HepG2 (cell line): ENCODE results near the gene UNC5CL. TPM values are rescaled to one million over a fixed set of nuclear protein-coding genes. Genes with fewer than 3 reads are reported as not detected.

ENCODE experiments used
- ATF7-NPFF ChIP-seq: sonication (generic); formaldehyde crosslinking; IDR thresholded peaks from 2 replicates; pipeline ENCODE4 v1.8.1; 2023; ENCODE audit warnings: mild to moderate bottlenecking, low read depth, missing genetic modification reagents, moderate library complexity
- ATM ChIP-seq: fragments of 450-650 bp; IDR thresholded peaks from 2 replicates; pipeline ENCODE4 v1.7.1; 2017; ENCODE audit warnings: mild to moderate bottlenecking, borderline replicate concordance
- EP300 ChIP-seq, 3 experiments: sonication (generic) in 1 of 3; formaldehyde crosslinking in 1 of 3; IDR thresholded peaks; 2 replicates each; pipeline versions ENCODE4 v1.5.1 to v1.6.1; 2011 to 2020; ENCODE audit warnings: low read depth in 2 of 3, low read length in 2 of 3, borderline replicate concordance in 1 of 3, improper control_type of control experiment in 1 of 3, mild to moderate bottlenecking in 1 of 3, missing genetic modification reagents in 1 of 3, moderate library complexity in 1 of 3
- GLI4 ChIP-seq: sonication (generic); formaldehyde crosslinking; IDR thresholded peaks from 2 replicates; pipeline ENCODE4 v1.5.1; 2020; ENCODE audit warnings: missing genetic modification reagents, mild to moderate bottlenecking, moderate library complexity, borderline replicate concordance
- HNF4A ChIP-seq: sonication (generic); formaldehyde crosslinking; IDR thresholded peaks from 2 replicates; pipeline ENCODE4 v1.4.0; 2020; ENCODE audit warnings: missing genetic modification reagents
- KAT7 ChIP-seq: IDR thresholded peaks from 2 replicates; pipeline ENCODE4 v1.6.1; 2018; ENCODE audit warnings: borderline replicate concordance, missing compliant biosample characterization
- MATR3 ChIP-seq: sonication (generic); formaldehyde crosslinking; IDR thresholded peaks from 2 replicates; pipeline ENCODE4 v1.4.0; 2020; ENCODE audit warnings: missing genetic modification reagents
- NFYB ChIP-seq: sonication (generic); formaldehyde crosslinking; IDR thresholded peaks from 2 replicates; pipeline ENCODE4 v1.4.0; 2020; ENCODE audit warnings: missing genetic modification reagents
- NKX3-1 ChIP-seq: sonication (generic); formaldehyde crosslinking; IDR thresholded peaks from 2 replicates; pipeline ENCODE4 v1.5.0; 2020; ENCODE audit warnings: missing genetic modification reagents
- PHF5A ChIP-seq: IDR thresholded peaks from one replicate; pipeline ENCODE4 v1.6.1; 2018; ENCODE audit warnings: low read depth, missing genetic modification reagents; ENCODE audit not compliant: unreplicated experiment
- SOX6 ChIP-seq, 2 experiments: fragments of 450-650 bp in 1 of 2; sonication (generic) in 1 of 2; formaldehyde crosslinking in 1 of 2; IDR thresholded peaks; 2 replicates each; pipeline versions ENCODE4 v1.4.0 to v1.6.1; 2017 to 2020; ENCODE audit warnings: antibody characterized with exemption in 1 of 2, mild to moderate bottlenecking in 1 of 2, missing genetic modification reagents in 1 of 2
- U2AF1 ChIP-seq: fragments of 200-400 bp; formaldehyde crosslinking; optimal IDR thresholded peaks from 2 replicates; pipeline ENCODE3; 2017; ENCODE audit warnings: mild to moderate bottlenecking, low read depth, low read length
- ZNF530 ChIP-seq: sonication (generic); formaldehyde crosslinking; IDR thresholded peaks from 2 replicates; pipeline ENCODE4 v1.5.0; 2020; ENCODE audit warnings: low read depth, mild to moderate bottlenecking, missing genetic modification reagents
- ZNF644 ChIP-seq: IDR thresholded peaks from 2 replicates; pipeline ENCODE4 v1.6.1; 2016; ENCODE audit warnings: low read depth
- ZNF792 ChIP-seq: IDR thresholded peaks from 2 replicates; pipeline ENCODE4 v1.6.1; 2016
- ZSCAN29 ChIP-seq: sonication (generic); formaldehyde crosslinking; conservative IDR thresholded peaks from 2 replicates; pipeline ENCODE4 v1.4.0; 2020; ENCODE audit warnings: mild to moderate bottlenecking, missing genetic modification reagents
- polyA plus RNA-seq, 8 experiments: library from polyadenylated mRNA; depleted of rRNA in 3 of 8; stranded (reverse) in 7 of 8; unstranded in 1 of 8; fragments of >200 nt; fragmentation: Illumina TruSeq in 4 of 8; extraction: Trizol in 4 of 8; gene quantifications; 2 replicates each; pipeline versions ENCODE4 v1.2.1 to v1.2.3, GENCODE V29; 2011 to 2016; ENCODE audit warnings: low read depth in 4 of 8, missing spikeins in 1 of 8, mixed read lengths in 1 of 8; ENCODE audit not compliant: insufficient read depth in 1 of 8
- total RNA-seq, 5 experiments: library from RNA; depleted of rRNA; stranded (reverse); fragments of >200 nt; fragmentation: Illumina TruSeq; extraction: Trizol; gene quantifications; 2 replicates each; pipeline ENCODE4 v1.2.3, GENCODE V29; 2016; ENCODE audit warnings: low read depth in 1 of 5
- TF ChIP-seq, protein P1 (sequence below): sonication (generic); formaldehyde crosslinking; IDR thresholded peaks from 2 replicates; pipeline ENCODE4 v1.5.0; 2020; ENCODE audit warnings: mild to moderate bottlenecking, missing genetic modification reagents, borderline replicate concordance
- TF ChIP-seq, protein P2 (sequence below): conservative IDR thresholded peaks from 2 replicates; pipeline ENCODE4 v1.6.1; 2018; ENCODE audit warnings: missing genetic modification reagents

UNC5CL gene
- total and polyA plus RNA-seq, 2 of the 13 experiments (the other 11 are each of a cell fraction or from before 2014, with no cell fraction given), result 2.4 to 2.5 TPM

DNA sequence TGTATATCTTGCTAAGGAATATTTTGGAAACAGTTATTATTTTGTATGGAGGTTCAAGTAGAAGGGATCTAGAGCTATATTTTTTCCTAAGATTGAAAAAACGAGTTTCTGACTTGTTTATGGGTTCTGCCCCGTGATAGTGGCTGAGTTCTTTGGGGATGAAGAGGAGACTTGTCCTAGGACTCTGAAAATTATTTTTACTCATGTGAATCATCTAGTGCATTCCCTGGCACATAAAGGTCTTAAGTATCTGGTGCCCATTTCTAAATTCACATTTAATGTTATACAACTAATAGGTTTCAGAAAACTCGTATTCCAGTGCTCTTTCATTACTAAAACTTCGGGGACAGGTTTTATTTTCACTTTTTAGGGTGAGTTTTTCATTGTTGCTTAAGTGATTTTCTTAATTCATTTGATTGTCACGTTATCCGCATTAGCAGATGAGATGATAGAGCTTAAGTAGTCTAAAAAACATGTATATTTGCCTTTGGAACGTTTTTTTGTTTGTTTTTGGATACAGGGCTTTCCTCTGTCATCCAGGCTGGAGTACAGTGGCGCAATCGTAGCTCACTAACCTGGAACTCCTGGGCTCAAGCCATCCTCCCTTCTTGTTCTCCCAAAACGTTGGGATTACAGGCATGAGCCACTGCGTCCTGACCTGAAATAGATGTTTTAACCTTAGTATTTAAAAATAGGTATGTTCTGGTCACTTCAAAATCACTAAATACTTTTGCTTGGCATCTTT is 35.8 kb upstream of the UNC5CL start (continued):
- TF ChIP-seq, protein P1, sequence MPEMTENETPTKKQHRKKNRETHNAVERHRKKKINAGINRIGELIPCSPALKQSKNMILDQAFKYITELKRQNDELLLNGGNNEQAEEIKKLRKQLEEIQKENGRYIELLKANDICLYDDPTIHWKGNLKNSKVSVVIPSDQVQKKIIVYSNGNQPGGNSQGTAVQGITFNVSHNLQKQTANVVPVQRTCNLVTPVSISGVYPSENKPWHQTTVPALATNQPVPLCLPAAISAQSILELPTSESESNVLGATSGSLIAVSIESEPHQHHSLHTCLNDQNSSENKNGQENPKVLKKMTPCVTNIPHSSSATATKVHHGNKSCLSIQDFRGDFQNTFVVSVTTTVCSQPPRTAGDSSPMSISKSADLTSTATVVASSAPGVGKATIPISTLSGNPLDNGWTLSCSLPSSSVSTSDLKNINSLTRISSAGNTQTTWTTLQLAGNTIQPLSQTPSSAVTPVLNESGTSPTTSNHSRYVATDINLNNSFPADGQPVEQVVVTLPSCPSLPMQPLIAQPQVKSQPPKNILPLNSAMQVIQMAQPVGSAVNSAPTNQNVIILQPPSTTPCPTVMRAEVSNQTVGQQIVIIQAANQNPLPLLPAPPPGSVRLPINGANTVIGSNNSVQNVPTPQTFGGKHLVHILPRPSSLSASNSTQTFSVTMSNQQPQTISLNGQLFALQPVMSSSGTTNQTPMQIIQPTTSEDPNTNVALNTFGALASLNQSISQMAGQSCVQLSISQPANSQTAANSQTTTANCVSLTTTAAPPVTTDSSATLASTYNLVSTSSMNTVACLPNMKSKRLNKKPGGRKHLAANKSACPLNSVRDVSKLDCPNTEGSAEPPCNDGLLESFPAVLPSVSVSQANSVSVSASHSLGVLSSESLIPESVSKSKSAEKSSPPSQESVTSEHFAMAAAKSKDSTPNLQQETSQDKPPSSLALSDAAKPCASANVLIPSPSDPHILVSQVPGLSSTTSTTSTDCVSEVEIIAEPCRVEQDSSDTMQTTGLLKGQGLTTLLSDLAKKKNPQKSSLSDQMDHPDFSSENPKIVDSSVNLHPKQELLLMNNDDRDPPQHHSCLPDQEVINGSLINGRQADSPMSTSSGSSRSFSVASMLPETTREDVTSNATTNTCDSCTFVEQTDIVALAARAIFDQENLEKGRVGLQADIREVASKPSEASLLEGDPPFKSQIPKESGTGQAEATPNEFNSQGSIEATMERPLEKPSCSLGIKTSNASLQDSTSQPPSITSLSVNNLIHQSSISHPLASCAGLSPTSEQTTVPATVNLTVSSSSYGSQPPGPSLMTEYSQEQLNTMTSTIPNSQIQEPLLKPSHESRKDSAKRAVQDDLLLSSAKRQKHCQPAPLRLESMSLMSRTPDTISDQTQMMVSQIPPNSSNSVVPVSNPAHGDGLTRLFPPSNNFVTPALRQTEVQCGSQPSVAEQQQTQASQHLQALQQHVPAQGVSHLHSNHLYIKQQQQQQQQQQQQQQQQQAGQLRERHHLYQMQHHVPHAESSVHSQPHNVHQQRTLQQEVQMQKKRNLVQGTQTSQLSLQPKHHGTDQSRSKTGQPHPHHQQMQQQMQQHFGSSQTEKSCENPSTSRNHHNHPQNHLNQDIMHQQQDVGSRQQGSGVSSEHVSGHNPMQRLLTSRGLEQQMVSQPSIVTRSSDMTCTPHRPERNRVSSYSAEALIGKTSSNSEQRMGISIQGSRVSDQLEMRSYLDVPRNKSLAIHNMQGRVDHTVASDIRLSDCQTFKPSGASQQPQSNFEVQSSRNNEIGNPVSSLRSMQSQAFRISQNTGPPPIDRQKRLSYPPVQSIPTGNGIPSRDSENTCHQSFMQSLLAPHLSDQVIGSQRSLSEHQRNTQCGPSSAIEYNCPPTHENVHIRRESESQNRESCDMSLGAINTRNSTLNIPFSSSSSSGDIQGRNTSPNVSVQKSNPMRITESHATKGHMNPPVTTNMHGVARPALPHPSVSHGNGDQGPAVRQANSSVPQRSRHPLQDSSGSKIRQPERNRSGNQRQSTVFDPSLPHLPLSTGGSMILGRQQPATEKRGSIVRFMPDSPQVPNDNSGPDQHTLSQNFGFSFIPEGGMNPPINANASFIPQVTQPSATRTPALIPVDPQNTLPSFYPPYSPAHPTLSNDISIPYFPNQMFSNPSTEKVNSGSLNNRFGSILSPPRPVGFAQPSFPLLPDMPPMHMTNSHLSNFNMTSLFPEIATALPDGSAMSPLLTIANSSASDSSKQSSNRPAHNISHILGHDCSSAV (CRISPR knock-in tag), result no peak
- TF ChIP-seq ZNF792 (no peak; the same call in 1 of the 2 replicates), MATR3 (CRISPR knock-in tag) (no peak), ZNF530 (CRISPR knock-in tag) (no peak), ATM (no peak), EP300 (IDR thresholded peaks at IDR 0.05; ENCODE audit: low read depth in 2 of 2, low read length in 2 of 2) (0 out of 4 replicates have a peak, but pooled peaks of 1 of the 2 experiments have one; percentile 23), EP300 (CRISPR knock-in tag; IDR thresholded peaks at IDR 0.05; ENCODE audit: borderline replicate concordance) (no peak), ATF7-NPFF (CRISPR knock-in tag) (no peak), SOX6 (IDR thresholded peaks at IDR 0.05) (no peak), SOX6 (CRISPR knock-in tag; IDR thresholded peaks at IDR 0.05) (0 out of 2 replicates have a peak, but pooled peaks have one; percentile 25), PHF5A (CRISPR knock-in tag) (no peak), NFYB (CRISPR knock-in tag) (no peak), GLI4 (CRISPR knock-in tag) (no peak), KAT7 (CRISPR knock-in tag) (0 out of 2 replicates have a peak, but pooled peaks have one; percentile 30), HNF4A (CRISPR knock-in tag) (0 out of 2 replicates have a peak, but pooled peaks have one; percentile 8), ZNF644 (CRISPR knock-in tag) (no peak), ZSCAN29 (CRISPR knock-in tag) (peak; percentile 33; the same call in 1 of the 2 replicates), NKX3-1 (CRISPR knock-in tag) (no peak), U2AF1 (no peak)
- TF ChIP-seq, protein P2, sequence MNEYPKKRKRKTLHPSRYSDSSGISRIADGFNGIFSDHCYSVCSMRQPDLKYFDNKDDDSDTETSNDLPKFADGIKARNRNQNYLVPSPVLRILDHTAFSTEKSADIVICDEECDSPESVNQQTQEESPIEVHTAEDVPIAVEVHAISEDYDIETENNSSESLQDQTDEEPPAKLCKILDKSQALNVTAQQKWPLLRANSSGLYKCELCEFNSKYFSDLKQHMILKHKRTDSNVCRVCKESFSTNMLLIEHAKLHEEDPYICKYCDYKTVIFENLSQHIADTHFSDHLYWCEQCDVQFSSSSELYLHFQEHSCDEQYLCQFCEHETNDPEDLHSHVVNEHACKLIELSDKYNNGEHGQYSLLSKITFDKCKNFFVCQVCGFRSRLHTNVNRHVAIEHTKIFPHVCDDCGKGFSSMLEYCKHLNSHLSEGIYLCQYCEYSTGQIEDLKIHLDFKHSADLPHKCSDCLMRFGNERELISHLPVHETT, result no peak
